Smooth muscle cell (in vitro differentiated cells): ENCODE data around the gene MEP1A. TPM values are rescaled to one million over a fixed set of nuclear protein-coding genes. Genes with fewer than 3 reads are reported as not detected.

Source experiments
- DNase-seq: peaks from one replicate; lab custom pipeline; 2025; ENCODE audit not compliant: unreplicated experiment; lab: John Stamatoyannopoulos, UW
- H2AFZ ChIP-seq: fragments of 200-600 bp; sonication (generic); 2 replicates; pipeline ENCODE4 v1.6.0; 2016; ENCODE audit warnings: antibody characterized with exemption, low read depth, mild to moderate bottlenecking
- H3F3A ChIP-seq: fragments of 200-600 bp; sonication (generic); 2 replicates; pipeline ENCODE4 v1.6.0; 2017; ENCODE audit warnings: antibody characterized with exemption, low read depth
- H3K27ac ChIP-seq: fragments of 200-600 bp; sonication (generic); 2 replicates; pipeline ENCODE4 v1.5.1; 2016; ENCODE audit warnings: low read depth, mild to moderate bottlenecking
- H3K27me3 ChIP-seq: fragments of 200-600 bp; sonication (generic); 2 replicates; pipeline ENCODE4 v1.6.1; 2016; ENCODE audit warnings: low read depth, mild to moderate bottlenecking
- H3K36me3 ChIP-seq: fragments of 200-600 bp; sonication (generic); 2 replicates; pipeline ENCODE4 v1.5.1; 2016; ENCODE audit warnings: low read depth
- H3K4me1 ChIP-seq: fragments of 200-600 bp; sonication (generic); 2 replicates; pipeline ENCODE4 v1.5.1; 2016; ENCODE audit warnings: low read depth
- H3K4me2 ChIP-seq: fragments of 200-600 bp; sonication (generic); 2 replicates; pipeline ENCODE4 v1.6.0; 2016; ENCODE audit warnings: mild to moderate bottlenecking
- H3K4me3 ChIP-seq: fragments of 200-600 bp; sonication (generic); 2 replicates; pipeline ENCODE4 v1.5.1; 2016; ENCODE audit warnings: mild to moderate bottlenecking
- H3K79me2 ChIP-seq: fragments of 200-600 bp; sonication (generic); 2 replicates; pipeline ENCODE4 v1.6.0; 2016; ENCODE audit warnings: low read depth, mild to moderate bottlenecking
- H3K9ac ChIP-seq: fragments of 200-600 bp; sonication (generic); 2 replicates; pipeline ENCODE4 v1.6.0; 2016; ENCODE audit warnings: low read depth
- H3K9me3 ChIP-seq: fragments of 200-600 bp; sonication (generic); replicated peaks from 2 replicates; pipeline ENCODE4 v1.5.1; 2016; ENCODE audit warnings: low read depth
- H4K20me1 ChIP-seq: fragments of 200-600 bp; sonication (generic); 2 replicates; pipeline ENCODE4 v1.6.0; 2016; ENCODE audit warnings: low read depth
- CTCF ChIP-seq: fragments of 200-600 bp; sonication (generic); IDR thresholded peaks from 2 replicates; pipeline ENCODE4 v1.5.1; 2017; ENCODE audit warnings: borderline replicate concordance, mild to moderate bottlenecking, antibody characterized with exemption; ENCODE audit not compliant: insufficient read depth, poor library complexity, severe bottlenecking
- WGBS: methylation state at CpG from one replicate; pipeline ENCODE4 v1.1.7; 2016; ENCODE audit warnings: low lambda C conversion rate; 5-methylcytosine and 5-hydroxymethylcytosine counted together
- polyA plus RNA-seq: library from polyadenylated mRNA; unstranded; fragments of >200 nt; fragmentation: Nextera tagmentation; extraction: Ambion mirVana; gene quantifications from 2 replicates; pipeline ENCODE4 v1.2.1, GENCODE V29; 2016
- total RNA-seq: library from RNA; depleted of rRNA; stranded (reverse); fragments of >200 nt; gene quantifications from 2 replicates; pipeline ENCODE4 v1.2.3, GENCODE V29; 2014

Gene MEP1A
- total and polyA plus RNA-seq, 2 experiments from 2014 or later = not detected

DNA sequence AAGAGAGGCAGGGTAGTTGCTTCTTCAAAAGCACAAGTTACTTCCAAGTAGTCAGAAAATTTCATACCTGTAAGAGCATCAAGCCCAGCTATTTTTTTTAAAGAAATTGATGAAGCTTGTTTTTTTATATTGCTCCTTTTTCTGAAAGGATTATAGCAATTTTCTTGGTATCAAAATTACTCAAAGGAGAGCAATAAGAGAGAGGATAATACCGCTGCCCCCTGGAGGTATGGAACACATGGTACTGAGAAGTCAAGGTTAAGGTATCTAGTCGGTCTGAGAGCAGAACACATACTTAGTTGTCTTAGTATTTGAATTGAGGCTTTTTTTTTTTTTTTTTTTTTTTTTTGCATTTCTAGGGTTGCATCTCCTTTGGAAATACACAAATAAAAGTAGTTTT, 69.2 kb downstream of the MEP1A start:
- Histone ChIP-seq H3K9ac (no peak overlapping the region), H3K36me3 (no peaks in the 10 kb centered on the region), H3K4me2 (no peak overlapping the region), H3K27me3 (no peaks in the 10 kb centered on the region), H2AFZ (no peak overlapping the region), H3K9me3 (no peaks in the 10 kb centered on the region), H3K79me2 (no peaks in the 10 kb centered on the region), H3F3A (no peaks in the 10 kb centered on the region), H4K20me1 (no peaks in the 10 kb centered on the region), H3K4me1 (no peaks in the 10 kb centered on the region), H3K27ac (no peak overlapping the region), H3K4me3 (no peak overlapping the region)
- 84% methylated on average over 2 of the region's 2 CpGs for WGBS
- no peak for TF ChIP-seq CTCF
- DNase-seq = no peak

GRCh38 chr6:46863791-46864190, 70.6 kb downstream of the MEP1A start:
- Histone ChIP-seq H4K20me1 (no peaks in the 10 kb centered on the region), H3K4me3 (no peak overlapping the region), H3K9me3 (no peaks in the 10 kb centered on the region), H3K79me2 (no peaks in the 10 kb centered on the region), H3K27me3 (no peaks in the 10 kb centered on the region), H3K9ac (no peak overlapping the region), H2AFZ (no peak overlapping the region), H3K4me1 (no peaks in the 10 kb centered on the region), H3K36me3 (no peaks in the 10 kb centered on the region), H3K4me2 (no peak overlapping the region), H3K27ac (no peak overlapping the region), H3F3A (no peaks in the 10 kb centered on the region)
- TF ChIP-seq CTCF = no peak
- DNase-seq = no peak
- WGBS = 91% methylated on average over 3 of the region's 3 CpGs

- Histone ChIP-seq H3K27ac (no peak overlapping the region), H3K4me3 (no peak overlapping the region), H4K20me1 (no peaks in the 10 kb centered on the region), H3F3A (no peaks in the 10 kb centered on the region), H3K9ac (no peak overlapping the region), H3K9me3 (no peaks in the 10 kb centered on the region), H2AFZ (no peak overlapping the region), H3K4me2 (no peak overlapping the region), H3K36me3 (no peaks in the 10 kb centered on the region), H3K79me2 (no peaks in the 10 kb centered on the region), H3K4me1 (no peaks in the 10 kb centered on the region), H3K27me3 (no peaks in the 10 kb centered on the region)
- WGBS = 88% methylated on average over 2 of the region's 2 CpGs
- DNase-seq = no peak
- no peak for TF ChIP-seq CTCF
Measured at GRCh38 chr6:46865221-46865620, 72.0 kb downstream of the MEP1A start.

DNA sequence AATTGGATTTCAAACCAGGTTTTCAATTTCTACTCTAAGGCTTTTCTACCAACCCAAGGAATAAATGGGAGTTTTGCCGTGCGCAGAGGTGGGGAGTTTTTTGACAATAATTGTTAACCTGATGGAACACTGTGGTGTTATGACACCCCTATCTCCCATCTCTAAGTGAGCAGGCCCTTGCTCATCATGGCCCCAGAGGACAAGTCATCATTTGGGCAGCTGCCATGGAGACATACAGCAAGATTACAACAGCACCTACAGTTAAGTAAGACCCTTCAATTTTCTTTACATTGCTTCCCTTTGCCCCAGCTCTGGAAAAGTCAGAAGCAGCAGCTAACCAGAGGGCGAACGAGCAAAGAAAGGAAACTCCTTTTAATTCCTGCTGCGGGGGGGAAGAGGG, 74.2 kb downstream of the MEP1A start:
- Histone ChIP-seq H3K27me3 (no peaks in the 10 kb centered on the region), H3K9ac (no peak overlapping the region), H3K36me3 (no peaks in the 10 kb centered on the region), H3K27ac (no peak overlapping the region), H2AFZ (no peak overlapping the region), H3K79me2 (no peaks in the 10 kb centered on the region), H3K9me3 (no peaks in the 10 kb centered on the region), H3K4me2 (no peak overlapping the region), H3K4me1 (no peaks in the 10 kb centered on the region), H3F3A (no peaks in the 10 kb centered on the region), H4K20me1 (no peaks in the 10 kb centered on the region), H3K4me3 (no peak overlapping the region)
- no peak for DNase-seq
- no peak for TF ChIP-seq CTCF
- WGBS = 77% methylated on average over 5 of the region's 5 CpGs
